Thyroid gland (tissue), 4 donors: ENCODE measurements around the gene LGALS7B. TPM values are rescaled to one million over a fixed set of nuclear protein-coding genes. Genes with fewer than 3 reads are reported as not detected.

Experiments
- DNase-seq, 2 donors: peaks; one replicate each; pipeline ENCODE4 v3.0.0-alpha.2; 2019
- H3K27ac ChIP-seq, 3 donors: fragments of 200-600 bp; sonication (generic); 1 replicate in 2 of 3; 2 replicates in 1 of 3; pipeline ENCODE4 v1.5.1; 2016 to 2019; ENCODE audit warnings: mild to moderate bottlenecking in 1 of 3, moderate library complexity in 1 of 3
- H3K27me3 ChIP-seq: fragments of 200-600 bp; sonication (generic); one replicate; pipeline ENCODE4 v1.5.1; 2019
- H3K36me3 ChIP-seq, 2 donors: fragments of 200-600 bp; sonication (generic); one replicate each; pipeline ENCODE4 v1.5.1; 2016 to 2019
- H3K4me1 ChIP-seq, 2 donors: fragments of 200-600 bp; sonication (generic); one replicate each; pipeline ENCODE4 v1.5.1; 2017 to 2019
- H3K4me3 ChIP-seq, 3 donors: fragments of 200-600 bp; sonication (generic); replicated peaks in 1 of 3; 1 replicate in 2 of 3; 2 replicates in 1 of 3; pipeline ENCODE4 v1.5.1; 2016; ENCODE audit warnings: mild to moderate bottlenecking in 1 of 3
- H3K9me3 ChIP-seq: fragments of 200-600 bp; sonication (generic); one replicate; pipeline ENCODE4 v1.5.1; 2017
- POLR2A ChIP-seq, 2 donors: fragments of 450-650 bp; IDR thresholded peaks; one replicate each; pipeline ENCODE4 v1.6.1; 2017; ENCODE audit warnings: antibody characterized with exemption in 2 of 2, mild to moderate bottlenecking in 2 of 2, moderate library complexity in 1 of 2
- WGBS, 2 donors: methylation state at CpG; one replicate each; pipeline ENCODE4 v1.1.5; 2017; 5-methylcytosine and 5-hydroxymethylcytosine counted together
- intact Hi-C: fragments of 100-400 bp; cut with DNase I; formaldehyde crosslinking; loops from one replicate; pipeline ENCODE4 v1.15.1; 2023
- total RNA-seq, 4 donors: library from RNA; depleted of rRNA; stranded (reverse); fragments of >200 nt; gene quantifications; one replicate each; pipeline ENCODE4 v1.2.3, GENCODE V29; 2016
- TF ChIP-seq, protein P1 (sequence below), 6 experiments: fragments of 200-600 bp in 3 of 6; fragments of 450-650 bp in 3 of 6; sonication (generic) in 3 of 6; IDR thresholded peaks; one replicate each; pipeline ENCODE4 v1.5.1; 2016 to 2019; ENCODE audit warnings: antibody characterized with exemption in 6 of 6, mild to moderate bottlenecking in 2 of 6, inconsistent platforms in 1 of 6, moderate library complexity in 1 of 6

LGALS7B gene
- not detected for total RNA-seq

DNA sequence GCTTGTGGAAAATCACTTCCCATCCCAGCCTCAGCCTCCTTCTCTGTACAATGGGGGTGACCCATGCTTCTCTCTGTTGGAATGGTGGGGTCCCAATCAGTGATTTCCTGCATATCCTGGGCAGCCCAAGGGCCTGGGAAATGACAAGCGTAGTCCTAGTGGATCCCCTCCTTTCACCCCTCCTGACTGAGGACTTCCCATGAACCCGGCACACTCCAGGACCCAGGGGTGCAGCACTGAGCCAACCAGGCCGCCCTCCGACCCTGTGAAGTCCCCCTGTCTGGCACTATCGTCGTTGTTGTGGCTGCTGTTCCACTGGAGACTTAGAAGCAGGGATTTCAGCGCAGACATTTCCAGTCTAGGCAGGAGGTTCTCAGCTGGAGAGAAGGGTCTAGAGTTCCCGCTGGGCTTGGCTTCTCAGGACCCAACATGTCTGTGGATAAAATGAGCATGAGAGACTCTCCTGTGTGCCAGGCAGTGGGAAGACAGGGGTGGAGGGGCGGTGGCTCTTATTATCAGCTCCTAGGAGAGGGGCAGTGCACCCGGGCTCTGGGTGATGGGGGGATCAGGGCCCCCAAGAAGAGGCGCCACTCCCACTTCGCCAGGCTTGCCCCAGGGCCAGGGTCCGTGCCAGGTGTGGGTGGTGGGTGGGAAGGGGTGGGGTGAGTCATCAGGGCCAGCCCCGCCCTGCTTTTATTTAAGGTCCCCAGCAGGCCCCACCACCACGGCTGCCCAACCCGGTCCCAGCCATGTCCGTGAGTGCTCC is at the start of gene LGALS7B:
Gene LGALS7B, plus strand, starts transcription at position 723 of the 766 bp plus-strand sequence. Its CDS starts 27 bp downstream, at position 750.
- H3K4me3 ChIP-seq = no peak within 1 kb of the TSS
- no peaks in the 10 kb centered on the region for H3K36me3 ChIP-seq
- no peak for TF ChIP-seq POLR2A (IDR thresholded peaks at IDR 0.05)
- TF ChIP-seq, protein P1, sequence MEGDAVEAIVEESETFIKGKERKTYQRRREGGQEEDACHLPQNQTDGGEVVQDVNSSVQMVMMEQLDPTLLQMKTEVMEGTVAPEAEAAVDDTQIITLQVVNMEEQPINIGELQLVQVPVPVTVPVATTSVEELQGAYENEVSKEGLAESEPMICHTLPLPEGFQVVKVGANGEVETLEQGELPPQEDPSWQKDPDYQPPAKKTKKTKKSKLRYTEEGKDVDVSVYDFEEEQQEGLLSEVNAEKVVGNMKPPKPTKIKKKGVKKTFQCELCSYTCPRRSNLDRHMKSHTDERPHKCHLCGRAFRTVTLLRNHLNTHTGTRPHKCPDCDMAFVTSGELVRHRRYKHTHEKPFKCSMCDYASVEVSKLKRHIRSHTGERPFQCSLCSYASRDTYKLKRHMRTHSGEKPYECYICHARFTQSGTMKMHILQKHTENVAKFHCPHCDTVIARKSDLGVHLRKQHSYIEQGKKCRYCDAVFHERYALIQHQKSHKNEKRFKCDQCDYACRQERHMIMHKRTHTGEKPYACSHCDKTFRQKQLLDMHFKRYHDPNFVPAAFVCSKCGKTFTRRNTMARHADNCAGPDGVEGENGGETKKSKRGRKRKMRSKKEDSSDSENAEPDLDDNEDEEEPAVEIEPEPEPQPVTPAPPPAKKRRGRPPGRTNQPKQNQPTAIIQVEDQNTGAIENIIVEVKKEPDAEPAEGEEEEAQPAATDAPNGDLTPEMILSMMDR (IDR thresholded peaks at IDR 0.05) = no peak
- WGBS, 2 donors = 68 to 80% methylated on average over 4 to 8 of the region's 17 CpGs
- H3K27me3 ChIP-seq = no peaks in the 10 kb centered on the region
- intact Hi-C loops = no loop called here
- peaks cover 0 to 13% of the 10 kb centered on the region in 2 donors for H3K4me1 ChIP-seq
- DNase-seq = no peak
- H3K27ac ChIP-seq = no peak within 1 kb of the TSS
- H3K9me3 ChIP-seq = no peaks in the 10 kb centered on the region

DNA sequence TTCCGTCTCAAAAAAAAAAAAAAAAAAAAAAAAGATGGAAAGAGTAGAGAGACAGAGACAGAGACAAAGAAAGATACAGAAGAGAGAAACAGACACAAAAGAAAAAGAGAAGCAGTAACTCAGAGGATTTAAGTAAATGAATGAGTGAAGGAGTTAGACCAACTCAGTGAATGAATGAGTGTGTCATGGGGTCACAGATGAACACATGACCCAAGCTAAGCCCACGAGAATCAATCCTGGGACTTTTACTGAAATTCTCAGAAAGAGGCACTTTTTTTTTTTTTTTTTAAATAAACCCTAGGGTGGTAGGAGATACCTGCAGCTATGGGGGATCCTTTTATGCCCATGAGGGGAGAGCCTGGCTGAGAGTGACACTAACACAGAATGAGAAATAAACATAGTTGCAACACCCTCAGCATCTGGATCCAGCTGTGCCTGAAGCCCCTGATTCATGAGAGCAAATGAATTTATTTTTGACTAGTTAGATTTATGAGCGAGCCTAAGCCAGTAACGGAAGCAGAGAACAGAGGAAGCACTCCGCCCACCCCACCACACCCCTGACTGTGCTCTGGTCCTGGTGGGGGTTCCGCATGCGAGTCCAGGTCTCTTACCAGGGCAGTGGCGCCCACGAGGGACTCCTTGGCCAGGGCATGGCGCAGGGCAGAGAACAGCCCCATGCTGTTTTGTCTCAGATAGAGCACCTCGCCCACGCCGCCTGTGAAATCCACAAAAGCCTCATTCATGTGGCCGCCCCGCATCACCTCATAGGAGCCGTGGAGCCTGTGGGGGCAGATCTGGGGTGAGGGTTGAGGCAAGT is 49.4 kb upstream of the LGALS7B start:
- Histone ChIP-seq H3K4me3 (no peak overlapping the region), H3K9me3 (no peaks in the 10 kb centered on the region), H3K27me3 (no peaks in the 10 kb centered on the region), H3K4me1 (peaks cover 4 to 8% of the 10 kb centered on the region in 2 donors), H3K27ac (no peak overlapping the region), H3K36me3 (no peaks in the 10 kb centered on the region)
- TF ChIP-seq POLR2A (IDR thresholded peaks at IDR 0.05) = no peak
- TF ChIP-seq, protein P1 (IDR thresholded peaks at IDR 0.05) = no peak
- WGBS, 2 donors = 72 to 93% methylated on average over 6 to 15 of the region's 16 CpGs
- no peak for DNase-seq
- intact Hi-C loops = no loop called here

DNA sequence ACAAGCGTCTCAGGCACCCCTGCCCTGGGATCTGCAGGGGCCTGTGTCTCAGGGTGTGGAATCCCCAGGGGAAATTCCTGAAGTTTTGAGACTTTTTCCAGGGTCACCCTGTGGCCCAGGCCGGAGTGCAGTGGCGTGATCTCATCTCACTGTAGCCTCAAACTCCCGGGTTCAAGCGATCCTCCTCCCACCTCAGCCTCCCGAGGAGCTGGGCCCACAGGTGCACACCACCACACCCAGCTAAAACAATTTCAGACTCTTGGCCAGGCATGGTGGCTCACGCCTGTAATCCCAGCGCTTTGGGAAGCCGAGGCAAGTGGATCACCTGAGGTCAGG is 48.8 kb upstream of the LGALS7B start:
- Histone ChIP-seq H3K4me3 (no peak overlapping the region), H3K36me3 (no peaks in the 10 kb centered on the region), H3K27ac (no peak overlapping the region), H3K27me3 (no peaks in the 10 kb centered on the region), H3K4me1 (peaks cover 4 to 8% of the 10 kb centered on the region in 2 donors), H3K9me3 (no peaks in the 10 kb centered on the region)
- no peak for TF ChIP-seq POLR2A (IDR thresholded peaks at IDR 0.05)
- TF ChIP-seq, protein P1 (IDR thresholded peaks at IDR 0.05) = no peak
- DNase-seq = no peak
- WGBS, 2 donors = 86 to 92% methylated on average over 7 to 9 of the region's 9 CpGs
- intact Hi-C loops = no loop called here

DNA sequence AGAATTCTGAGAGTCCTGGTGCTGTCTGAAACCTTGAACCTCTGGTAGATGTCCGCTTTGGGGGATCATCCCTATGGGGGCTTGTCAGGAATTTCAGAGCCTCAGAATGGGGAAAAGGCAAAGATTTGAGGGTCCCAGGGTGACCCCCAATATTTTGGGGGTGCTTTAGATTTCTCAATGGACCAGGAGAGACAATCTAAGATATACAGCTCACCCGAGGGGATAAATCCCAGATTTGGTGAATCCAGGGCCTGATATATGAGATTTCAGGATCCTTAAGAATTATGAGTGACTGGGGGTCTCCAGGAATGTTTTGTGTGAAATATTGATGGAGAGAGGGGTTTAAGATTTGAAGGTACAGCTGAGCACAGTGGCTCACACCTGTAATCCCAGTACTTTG is 48.1 kb upstream of the LGALS7B start:
- no peak for TF ChIP-seq POLR2A (IDR thresholded peaks at IDR 0.05)
- TF ChIP-seq, protein P1 (IDR thresholded peaks at IDR 0.05) = no peak
- H3K4me3 ChIP-seq = no peak overlapping the region
- H3K27ac ChIP-seq = no peak overlapping the region
- H3K27me3 ChIP-seq = no peaks in the 10 kb centered on the region
- WGBS, 2 donors = 85 to 100% methylated on average over 2 of the region's 2 CpGs
- H3K9me3 ChIP-seq = no peaks in the 10 kb centered on the region
- peaks cover 4 to 8% of the 10 kb centered on the region in 2 donors for H3K4me1 ChIP-seq
- no peak for DNase-seq
- no peaks in the 10 kb centered on the region for H3K36me3 ChIP-seq
- intact Hi-C loops = no loop called here

DNA sequence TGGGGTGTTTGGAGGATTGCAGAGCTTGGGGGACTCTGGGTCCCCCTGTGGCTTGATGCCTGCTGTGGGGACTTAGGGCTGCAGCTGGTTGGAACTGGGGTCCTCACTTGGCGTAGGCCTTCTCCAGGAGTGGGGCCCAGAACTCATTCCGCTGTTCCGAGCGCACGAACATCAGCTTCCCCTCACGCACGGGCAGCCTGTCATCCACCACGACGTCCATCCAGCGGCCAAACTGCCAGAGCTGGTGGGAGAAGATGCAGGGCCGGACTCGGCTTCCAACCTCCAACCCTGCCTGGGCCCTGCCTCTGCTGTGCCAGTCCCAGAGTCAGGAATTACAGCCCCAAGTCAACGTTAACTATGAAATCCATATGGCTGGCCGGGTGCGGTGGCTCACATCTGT is 47.3 kb upstream of the LGALS7B start:
- Histone ChIP-seq H3K36me3 (no peaks in the 10 kb centered on the region), H3K27me3 (no peaks in the 10 kb centered on the region), H3K4me3 (no peak overlapping the region), H3K4me1 (peaks cover 0 to 4% of the 10 kb centered on the region in 2 donors), H3K9me3 (no peaks in the 10 kb centered on the region), H3K27ac (no peak overlapping the region)
- DNase-seq = no peak
- 95 to 97% methylated on average over 6 to 15 of the region's 15 CpGs for WGBS, 2 donors
- TF ChIP-seq POLR2A (IDR thresholded peaks at IDR 0.05) = no peak
- TF ChIP-seq, protein P1 (IDR thresholded peaks at IDR 0.05) = no peak
- intact Hi-C loops = no loop called here
